Lung (tissue), 12 donors: Measurements from ENCODE around the gene TALDO1. TPM values are rescaled to one million over a fixed set of nuclear protein-coding genes. Genes with fewer than 3 reads are reported as not detected.

Source experiments
- ATAC-seq: fragments of 200-7000 bp; cut with Tn5 transposase; one replicate; pipeline ENCODE4 v1.9.1; 2020; ENCODE audit warnings: moderate number of reproducible peaks; ENCODE audit not compliant: insufficient read depth, low FRiP score
- DNase-seq, 3 donors: peaks; one replicate each; pipeline ENCODE4 v3.0.0-alpha.2; 2013 to 2017
- H3K27ac ChIP-seq, 2 donors: one replicate each; pipeline ENCODE4 v1.5.1; 2013; ENCODE audit warnings: mild to moderate bottlenecking in 2 of 2, moderate library complexity in 2 of 2, control low read depth in 1 of 2, inconsistent platforms in 1 of 2, low read depth in 1 of 2, low read length in 1 of 2
- H3K27me3 ChIP-seq, 3 donors: one replicate each; pipeline ENCODE4 v1.5.1; 2013; ENCODE audit warnings: low read length in 2 of 3; ENCODE audit not compliant: control insufficient read depth in 3 of 3, insufficient read depth in 3 of 3
- H3K36me3 ChIP-seq, 4 donors: one replicate each; pipeline ENCODE4 v1.5.1; 2013; ENCODE audit warnings: low read length in 4 of 4, mild to moderate bottlenecking in 1 of 4, moderate library complexity in 1 of 4; ENCODE audit not compliant: control insufficient read depth in 4 of 4, insufficient read depth in 4 of 4
- H3K4me1 ChIP-seq, 5 donors: one replicate each; pipeline ENCODE4 v1.5.1; 2013; ENCODE audit warnings: low read length in 5 of 5, mild to moderate bottlenecking in 2 of 5, moderate library complexity in 1 of 5; ENCODE audit not compliant: control insufficient read depth in 5 of 5, insufficient read depth in 5 of 5
- H3K4me3 ChIP-seq: one replicate; pipeline ENCODE4 v1.5.1; 2013; ENCODE audit warnings: mild to moderate bottlenecking, control low read depth, moderate library complexity
- H3K9ac ChIP-seq, 2 donors: one replicate each; pipeline ENCODE4 v1.5.1; 2013; ENCODE audit warnings: low read length in 2 of 2, control low read depth in 1 of 2; ENCODE audit not compliant: insufficient read depth in 1 of 2
- H3K9me3 ChIP-seq, 4 donors: one replicate each; pipeline ENCODE4 v1.5.1; 2013; ENCODE audit warnings: low read length in 3 of 4, mild to moderate bottlenecking in 1 of 4, moderate library complexity in 1 of 4; ENCODE audit not compliant: control insufficient read depth in 4 of 4, insufficient read depth in 3 of 4
- CTCF ChIP-seq: IDR thresholded peaks from 2 replicates; pipeline ENCODE4 v1.5.1; 2012; ENCODE audit warnings: mild to moderate bottlenecking; ENCODE audit errors: control extremely low read depth, extremely low read depth
- WGBS, 2 donors: extraction: QIAGEN DNeasy Blood & Tissue Kit; methylation state at CpG; one replicate each; pipeline ENCODE4 v1.1.7; 2013; 5-methylcytosine and 5-hydroxymethylcytosine counted together
- polyA plus RNA-seq, 2 donors: library from polyadenylated mRNA; stranded (reverse); fragments of 200-250 nt; gene quantifications; one replicate each; pipeline ENCODE4 v1.2.1, GENCODE V29; 2013
- total RNA-seq, 2 donors: library from RNA; depleted of rRNA in 1 of 2; stranded (reverse); fragments of >200 nt in 1 of 2; gene quantifications; one replicate each; pipeline ENCODE4 v1.2.1, GENCODE V29; 2014 to 2021
- donor health status: control.
- donor health status: control.
- donor health status: Bipolar disorder and iron deficiency.
- donor health status: healthy.
- donor health status: DM: yes; HTN: yes; CAD: no.

The TALDO1 gene
- total and polyA plus RNA-seq, 4 donors: 128 to 311 (median 239) TPM

GRCh38 chr11:721741-722345 lies 25.4 kb upstream of the TALDO1 start:
- Histone ChIP-seq H3K4me1 (peaks cover 0 to 7% (median 0%) of the 10 kb centered on the region in 5 donors), H3K9ac (no peak overlapping the region), H3K4me3 (no peak overlapping the region), H3K27ac (no peak overlapping the region), H3K9me3 (no peaks in the 10 kb centered on the region), H3K36me3 (peaks cover 0 to 20% (median 0%) of the 10 kb centered on the region in 4 donors), H3K27me3 (peaks cover 0 to 26% (median 20%) of the 10 kb centered on the region in 3 donors)
- no peak for TF ChIP-seq CTCF
- WGBS, 2 donors: 19 to 36% methylated on average over 29 to 33 of the region's 33 CpGs
- no peak for DNase-seq
- no peak for ATAC-seq

- peaks cover 0 to 20% (median 0%) of the 10 kb centered on the region in 4 donors for H3K36me3 ChIP-seq
- TF ChIP-seq CTCF: no peak
- H3K9me3 ChIP-seq: no peaks in the 10 kb centered on the region
- no peak overlapping the region for H3K27ac ChIP-seq
- peaks cover 0 to 7% (median 0%) of the 10 kb centered on the region in 5 donors for H3K4me1 ChIP-seq
- H3K27me3 ChIP-seq: peaks cover 0 to 26% (median 20%) of the 10 kb centered on the region in 3 donors
- no peak overlapping the region for H3K4me3 ChIP-seq
- no peak overlapping the region for H3K9ac ChIP-seq
- ATAC-seq (no peak), DNase-seq (no peak)
- 73 to 79% methylated on average over 13 to 20 of the region's 20 CpGs for WGBS, 2 donors
These were observed 24.9 kb upstream of the TALDO1 start for GRCh38 chr11:722346-722811.

GRCh38 chr11:723120-723883 lies 24.0 kb upstream of the TALDO1 start:
- no peak for ATAC-seq
- WGBS, 2 donors: 51 to 53% methylated on average over 8 of the region's 8 CpGs
- H3K4me1 ChIP-seq: peaks cover 0 to 12% (median 0%) of the 10 kb centered on the region in 5 donors

More at GRCh38 chr11:723120-723883, 24.0 kb upstream of the TALDO1 start:
- peak; percentile 36 for TF ChIP-seq CTCF
- no peak for DNase-seq
- H3K9ac ChIP-seq: no peak overlapping the region
- no peak overlapping the region for H3K4me3 ChIP-seq
- H3K27me3 ChIP-seq: peaks cover 0 to 26% (median 20%) of the 10 kb centered on the region in 3 donors
- peaks cover 0 to 20% (median 0%) of the 10 kb centered on the region in 4 donors for H3K36me3 ChIP-seq
- no peaks in the 10 kb centered on the region for H3K9me3 ChIP-seq
- no peak overlapping the region for H3K27ac ChIP-seq
